CD4-positive, alpha-beta T cell treated with Interleukin-17A for 1 hour (primary cell): Measurements from ENCODE around the gene ZNF324.
"Not testable (repeated sequence)": the region's sequence is repeated elsewhere in the genome, so short reads cannot be mapped to it uniquely, and the experiment has no call there.

Experiments used
- DNase-seq: peaks from one replicate; pipeline ENCODE4 v3.0.0-alpha.2; 2020

ZNF324 gene

GRCh38 chr19:58466760-58467589 is at the start of gene ZNF324:
Gene ZNF324 (plus strand): TSS chr19:58467080. CDS start chr19:58469186, 2,106 bp downstream.
- peak; percentile 96 for DNase-seq

GRCh38 chr19:58428617-58429016 is 38.3 kb upstream of the ZNF324 start:
- DNase-seq, result no peak

GRCh38 chr19:58429745-58430144 is 37.1 kb upstream of the ZNF324 start:
- no peak for DNase-seq

- DNase-seq, result no peak
These were observed 32.7 kb upstream of the ZNF324 start for GRCh38 chr19:58434217-58434616.

- DNase-seq, result peak; percentile 99
These were observed 27.0 kb upstream of the ZNF324 start, which contains the start of gene ZNF132 for GRCh38 chr19:58439576-58440554. Gene ZNF132 (minus strand): TSS chr19:58440153. CDS start chr19:58439821, 332 bp downstream.

- no peak for DNase-seq
These were observed 26.3 kb upstream of the ZNF324 start for GRCh38 chr19:58440556-58440955.

- DNase-seq, result not testable (repeated sequence)
These were observed 23.9 kb upstream of the ZNF324 start for GRCh38 chr19:58442986-58443385.

- not testable (repeated sequence) for DNase-seq
These were observed 18.0 kb upstream of the ZNF324 start for GRCh38 chr19:58448860-58449259.

- not testable (repeated sequence) for DNase-seq
These were observed 16.9 kb upstream of the ZNF324 start for GRCh38 chr19:58449980-58450379.

- DNase-seq, result no peak
These were observed 16.0 kb upstream of the ZNF324 start for GRCh38 chr19:58450856-58451357.

- DNase-seq, result peak; percentile 97
These were observed 15.3 kb upstream of the ZNF324 start, which contains the start of gene ZNF324B for GRCh38 chr19:58451358-58452101. Gene ZNF324B (plus strand): TSS chr19:58451622. CDS start chr19:58453702, 2,080 bp downstream.

GRCh38 chr19:58453743-58454142 is 13.1 kb upstream of the ZNF324 start:
- DNase-seq, result no peak

GRCh38 chr19:58455306-58455705 is 11.6 kb upstream of the ZNF324 start:
- DNase-seq, result no peak

GRCh38 chr19:58456111-58456510 is 10.8 kb upstream of the ZNF324 start:
- no peak for DNase-seq

GRCh38 chr19:58460039-58460438 is 6.8 kb upstream of the ZNF324 start:
- no peak for DNase-seq

GRCh38 chr19:58466089-58466759 is 656 bp upstream of the ZNF324 start:
- DNase-seq, result no peak

- DNase-seq, result no peak
These were observed 1.4 kb downstream of the ZNF324 start for GRCh38 chr19:58468216-58468839.

GRCh38 chr19:58469241-58470013 is 2.5 kb downstream of the ZNF324 start:
- no peak for DNase-seq

- not testable (repeated sequence) for DNase-seq
These were observed 4.1 kb downstream of the ZNF324 start for GRCh38 chr19:58470837-58471543.

GRCh38 chr19:58471736-58472135 is 4.9 kb downstream of the ZNF324 start:
- DNase-seq, result no peak
